ENCODE results near the gene DOCK10.

Gene DOCK10

DNA sequence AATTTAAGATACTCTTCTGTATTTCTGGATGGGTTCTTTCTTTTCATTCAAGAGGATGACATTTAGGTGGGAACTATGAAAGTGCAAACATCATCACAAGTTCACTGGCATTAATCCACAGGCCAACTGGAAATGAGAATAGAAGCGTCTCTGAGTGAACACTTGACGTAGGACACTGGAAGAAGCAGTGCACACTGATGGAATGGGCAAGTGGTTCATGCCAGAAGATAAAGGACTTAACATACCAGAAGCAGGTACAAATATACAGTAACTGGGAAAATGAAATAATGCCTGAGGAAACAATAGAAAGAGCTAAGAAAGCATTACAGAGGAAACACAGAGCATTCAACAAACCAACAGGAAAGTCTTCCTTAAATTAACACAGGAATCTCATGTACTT lies 205.2 kb downstream of the DOCK10 start:
- no peak for DNase-seq (ENCODE audit: low read depth in 3 of 3)

DNA sequence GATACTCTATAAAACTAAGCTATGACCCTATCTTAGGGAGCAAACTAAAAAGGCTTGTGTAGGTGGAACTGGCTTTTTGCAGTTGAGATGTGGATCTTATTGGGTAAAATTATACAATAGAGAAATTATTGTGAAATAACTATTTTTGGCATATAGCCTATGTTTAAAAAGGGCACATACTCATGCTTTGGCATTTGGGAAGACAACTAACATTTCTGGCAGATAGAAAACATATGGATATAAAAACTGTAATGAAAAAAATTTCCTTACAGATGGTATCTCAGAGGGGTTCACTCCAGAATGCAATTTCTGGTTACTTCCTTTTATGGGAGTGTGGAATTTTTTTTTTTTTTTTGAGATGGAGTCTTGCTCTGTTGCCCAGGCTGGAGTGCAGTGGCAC lies 206.0 kb downstream of the DOCK10 start:
- no peak for DNase-seq (ENCODE audit: low read depth in 3 of 3)

DNA sequence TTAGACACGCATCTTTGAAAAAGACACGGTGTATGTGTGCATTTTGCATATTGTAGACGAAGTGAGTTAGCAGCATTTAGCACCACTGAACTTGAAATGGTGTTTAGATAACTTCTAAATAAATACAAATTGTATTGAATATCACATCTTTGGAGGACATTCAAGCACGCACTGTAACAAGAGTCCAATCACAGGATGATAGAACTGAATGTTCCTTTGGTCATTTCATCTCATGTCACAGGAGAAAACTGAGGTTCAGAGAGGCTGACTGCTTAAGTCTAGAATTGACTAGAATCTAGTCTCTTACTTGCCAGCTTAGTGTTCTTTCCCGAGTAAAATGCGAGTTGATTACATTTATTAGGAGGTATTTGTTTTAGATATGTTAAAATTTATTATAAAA lies 206.9 kb downstream of the DOCK10 start:
- DNase-seq (ENCODE audit: low read depth in 3 of 3), result no peak

DNA sequence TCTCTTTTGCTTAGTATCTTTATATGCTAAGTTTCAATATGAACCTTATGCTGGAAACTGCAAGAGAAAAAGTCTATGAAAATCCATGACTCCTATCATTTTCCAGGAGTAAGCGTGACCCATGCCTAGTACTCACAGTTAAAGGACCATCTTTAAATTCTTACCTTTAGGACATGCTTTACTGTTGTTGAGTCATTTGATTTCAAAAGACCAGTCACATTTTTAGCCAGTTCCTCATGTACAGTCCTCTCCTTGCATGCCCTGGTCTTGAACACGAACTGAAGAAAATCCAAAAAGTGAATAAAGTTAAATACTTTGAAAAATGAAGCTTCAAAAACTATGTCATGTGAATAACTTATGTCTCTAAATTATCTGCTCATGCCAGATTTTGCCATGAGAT lies 208.3 kb downstream of the DOCK10 start:
- DNase-seq (ENCODE audit: low read depth in 3 of 3), result no peak

DNA sequence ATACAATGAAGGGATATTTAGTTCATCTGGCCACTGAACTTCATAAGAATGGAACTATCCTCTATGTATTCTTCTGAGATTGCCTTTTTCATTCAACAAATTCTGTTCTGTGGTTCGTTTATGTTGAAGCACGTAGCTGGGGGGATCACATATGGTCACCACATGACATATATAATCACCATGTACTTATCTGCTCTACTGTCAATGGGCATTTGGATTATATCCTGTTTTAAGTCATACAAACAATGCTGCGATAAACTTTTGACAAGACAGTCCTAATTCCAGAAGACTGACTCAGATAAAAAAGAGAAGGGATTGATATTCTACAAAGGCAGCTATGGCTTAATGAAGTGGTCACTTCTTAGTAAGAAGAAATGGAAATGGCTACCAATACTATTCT lies 210.1 kb downstream of the DOCK10 start:
- DNase-seq (ENCODE audit: low read depth in 3 of 3), result no peak

DNA sequence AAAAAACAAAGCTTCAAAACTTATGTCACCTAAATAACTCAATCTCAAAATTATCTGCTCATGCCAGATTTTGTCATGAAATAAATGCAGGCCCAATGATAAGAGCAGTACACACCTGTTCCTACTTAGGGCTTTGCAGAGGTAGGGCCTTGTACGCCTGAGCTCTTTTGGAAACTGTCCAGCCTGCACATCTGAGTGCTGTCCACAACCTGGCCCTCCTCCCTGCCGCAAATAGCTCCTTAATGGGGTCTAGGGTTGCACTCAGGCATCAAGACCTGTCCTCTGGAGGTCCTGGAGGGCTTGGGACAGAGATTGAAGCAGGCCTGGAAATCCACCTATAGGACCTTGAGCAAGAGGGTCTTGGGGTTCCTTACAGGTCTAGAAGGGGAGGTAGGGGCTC lies 210.7 kb downstream of the DOCK10 start:
- no peak for DNase-seq (ENCODE audit: low read depth in 3 of 3)

DNA sequence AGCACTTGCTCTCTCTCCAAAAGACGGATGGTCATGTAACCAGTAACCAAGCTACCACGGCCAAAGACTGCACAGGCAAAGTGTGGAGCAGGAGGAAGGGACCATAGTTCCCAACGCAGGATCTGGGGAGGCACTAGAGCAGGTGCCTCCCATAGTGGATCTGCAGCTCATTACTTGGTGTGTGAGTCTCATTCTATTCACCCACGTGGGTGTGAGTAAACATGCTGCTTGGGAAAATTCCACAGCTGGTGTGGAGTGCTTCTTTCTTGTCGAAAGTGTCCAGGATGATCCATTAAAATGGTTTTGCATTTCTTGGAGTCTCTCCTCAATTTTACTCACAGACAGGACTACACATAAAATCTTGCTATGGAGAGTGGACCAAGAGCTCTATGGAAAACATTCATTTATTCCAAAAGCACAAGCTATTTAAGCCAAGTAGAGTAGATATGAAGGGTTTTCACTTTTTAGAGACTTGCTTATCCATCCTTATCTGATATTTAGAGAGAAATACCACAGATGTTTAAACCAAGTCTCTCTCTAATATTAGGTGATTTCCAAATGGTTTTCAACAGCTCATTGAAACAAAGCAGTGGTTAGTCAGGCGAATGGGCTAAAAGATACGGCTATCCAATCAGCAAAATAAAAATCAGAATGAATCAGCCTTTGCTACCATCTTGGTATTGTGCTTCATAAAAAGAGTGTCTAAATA lies 221.8 kb downstream of the DOCK10 start:
- no peak for DNase-seq (ENCODE audit: low read depth in 3 of 3)

DNA sequence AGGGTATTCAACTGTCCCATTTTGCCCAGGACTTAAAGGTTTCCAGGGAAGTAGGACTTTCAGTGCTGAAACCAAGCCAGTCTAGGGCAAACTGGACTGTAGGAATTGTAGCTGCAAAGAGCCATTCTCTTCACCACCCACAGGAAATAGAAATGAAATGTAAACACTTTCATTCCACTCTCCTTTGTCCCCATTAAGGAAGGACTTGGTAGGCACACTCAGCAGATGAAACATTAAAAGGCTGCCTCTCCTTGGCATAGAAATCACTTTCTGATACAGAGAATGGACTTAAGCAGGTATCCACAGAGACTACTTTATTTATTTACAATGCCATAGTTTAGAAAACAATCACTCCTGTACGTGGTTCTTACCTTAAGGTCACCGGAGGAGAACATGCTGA lies 223.2 kb downstream of the DOCK10 start:
- DNase-seq (ENCODE audit: low read depth in 3 of 3), result no peak

DNA sequence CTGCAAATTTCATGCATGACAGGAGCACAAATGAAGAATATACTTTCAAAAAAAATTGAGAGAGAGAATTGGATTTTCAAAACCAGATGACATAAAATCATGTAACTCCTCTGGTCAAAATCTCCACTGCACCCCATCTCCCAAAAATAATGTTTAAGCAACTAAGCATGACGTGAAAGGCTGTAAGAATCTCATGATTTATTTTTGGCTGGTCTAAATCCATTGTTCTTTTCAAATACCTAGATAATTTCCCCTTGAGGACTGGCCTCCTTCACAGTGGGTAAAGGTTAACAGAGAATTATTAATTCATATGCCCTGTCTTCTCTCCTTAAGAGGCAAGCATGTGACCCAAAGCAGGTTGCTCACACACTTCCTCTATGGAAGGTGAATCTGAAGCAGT lies 224.6 kb downstream of the DOCK10 start:
- DNase-seq (ENCODE audit: low read depth in 3 of 3), result no peak

DNA sequence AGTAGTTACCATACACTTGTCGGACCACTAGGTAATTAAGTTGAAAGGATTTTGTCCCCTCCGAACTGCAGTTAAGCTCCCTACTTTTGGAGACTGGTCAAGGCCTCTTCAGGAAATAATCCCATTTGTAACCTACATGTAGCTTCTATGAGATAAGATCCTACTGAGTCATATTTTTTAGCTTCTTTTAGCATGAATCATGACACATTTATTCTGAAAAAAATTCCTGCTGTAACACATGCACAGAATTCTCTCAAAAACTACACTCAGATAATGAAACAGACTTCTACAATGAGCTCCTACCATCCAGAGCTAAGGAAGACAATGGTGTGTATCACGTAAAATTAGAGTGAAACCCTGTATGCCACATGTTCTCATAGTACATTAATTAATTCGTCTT lies 225.5 kb downstream of the DOCK10 start:
- DNase-seq (ENCODE audit: low read depth in 3 of 3), result no peak

DNA sequence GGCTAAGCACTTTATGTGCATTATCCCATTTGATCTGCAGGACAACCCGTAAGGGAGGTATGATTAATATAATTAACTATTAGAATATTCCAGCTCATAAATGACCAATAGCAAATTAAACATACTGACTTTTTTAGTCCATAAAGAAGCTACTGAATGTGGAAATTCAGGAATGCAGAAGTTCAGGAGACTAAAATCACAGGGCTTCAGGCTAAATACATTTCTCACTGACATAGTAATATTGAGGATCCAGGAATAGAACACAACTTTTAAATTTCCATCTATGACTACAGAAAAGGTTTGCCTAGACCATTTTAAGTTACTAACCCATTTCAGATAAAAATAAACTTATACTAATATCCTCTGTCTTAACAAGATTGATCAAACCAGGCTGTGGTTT lies 228.7 kb downstream of the DOCK10 start:
- no peak for DNase-seq (ENCODE audit: low read depth in 3 of 3)

DNA sequence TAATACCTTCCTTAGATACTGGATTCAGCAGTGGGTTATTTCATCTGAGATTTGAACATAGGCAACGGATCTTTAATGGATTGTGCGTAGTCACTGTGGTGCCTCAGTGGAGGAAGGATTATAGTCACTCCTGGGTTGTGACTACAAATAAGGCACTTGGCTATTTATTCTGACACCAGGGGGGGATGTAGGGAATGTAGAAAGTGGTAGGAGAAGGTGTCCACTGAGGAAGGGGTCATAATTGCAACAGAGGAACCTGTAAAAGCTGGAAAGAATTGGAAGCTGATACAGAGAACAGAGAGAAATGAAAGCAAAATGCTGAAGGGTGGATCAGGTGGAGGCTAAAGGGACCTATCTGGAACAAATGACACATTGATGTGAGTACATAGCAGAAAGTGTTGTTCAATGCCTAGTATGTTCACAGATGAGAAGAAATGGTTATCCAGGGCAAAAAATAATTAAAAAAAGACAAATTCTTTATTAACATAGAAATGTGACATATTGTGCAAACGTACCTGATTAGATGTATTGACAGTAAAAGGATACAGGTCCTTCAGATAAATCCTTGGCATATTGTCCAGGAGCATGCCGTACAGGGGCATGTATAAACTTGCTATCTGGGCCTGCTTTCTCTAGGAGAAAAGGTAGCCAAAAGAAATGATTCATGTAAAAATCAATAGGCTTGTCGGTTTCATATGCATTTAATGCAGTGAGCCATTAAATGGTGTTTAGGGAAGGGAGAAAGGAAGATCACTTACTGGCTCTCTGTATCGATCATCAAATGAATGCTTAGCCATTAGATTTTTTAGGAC lies 234.9 kb downstream of the DOCK10 start:
- no peak for DNase-seq (ENCODE audit: low read depth in 3 of 3)

DNA sequence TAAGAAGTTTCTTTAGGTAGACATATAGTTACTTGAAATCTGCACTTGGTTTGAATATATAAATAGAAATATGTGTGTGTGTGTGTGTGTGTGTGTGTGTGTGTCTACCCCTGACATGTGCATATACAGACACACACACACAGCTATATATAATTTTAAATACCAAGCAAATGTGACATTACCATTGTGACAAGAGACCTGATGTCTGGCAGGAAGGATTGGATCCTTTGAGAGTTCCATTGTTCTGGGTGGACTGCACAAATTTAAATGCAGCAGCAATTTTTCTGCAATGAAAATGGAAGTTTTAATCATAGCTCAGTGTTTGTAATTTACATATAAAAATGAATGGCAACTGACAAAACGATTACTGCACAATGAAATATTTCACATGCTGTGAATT lies 238.3 kb downstream of the DOCK10 start:
- no peak for DNase-seq (ENCODE audit: low read depth in 3 of 3)

DNA sequence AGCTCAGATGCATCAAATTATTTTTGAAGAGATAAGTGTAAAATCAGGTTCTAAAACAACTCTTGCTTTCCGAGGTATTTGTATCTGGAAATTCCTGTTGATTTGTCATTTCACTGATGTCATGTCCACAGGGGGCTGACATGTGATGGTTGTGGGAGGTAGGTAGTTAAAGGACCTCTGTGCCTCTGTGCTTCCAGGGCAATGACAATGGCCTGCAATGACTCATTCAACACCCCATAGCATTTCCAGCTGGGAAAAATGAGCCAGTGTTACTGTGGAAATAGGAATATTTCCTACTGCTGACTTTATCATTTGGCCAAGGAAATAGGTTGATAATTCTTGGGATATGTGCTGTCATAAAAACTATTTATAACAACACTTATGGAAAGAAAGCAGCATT lies 239.9 kb downstream of the DOCK10 start:
- no peak for DNase-seq (ENCODE audit: low read depth in 3 of 3)

DNA sequence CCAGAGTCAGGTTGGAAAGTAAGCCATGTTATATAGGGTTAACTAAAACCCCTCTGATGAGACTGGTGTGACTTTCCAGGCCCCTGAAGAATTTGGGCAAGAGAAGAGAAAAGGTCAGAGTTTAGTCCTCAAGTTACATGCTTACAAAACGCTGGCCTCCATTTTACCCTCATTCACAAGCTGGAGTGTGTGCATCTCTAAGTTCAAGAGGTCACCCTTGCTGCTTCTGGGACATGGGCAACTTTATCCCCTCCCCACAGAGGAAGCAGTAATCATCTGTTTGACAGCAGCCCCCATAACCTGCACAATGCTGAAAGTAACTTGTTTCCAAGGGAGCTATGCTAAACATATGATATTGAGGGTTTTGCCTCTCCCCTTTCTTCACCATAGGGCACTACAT lies 240.9 kb downstream of the DOCK10 start:
- DNase-seq (ENCODE audit: low read depth in 3 of 3), result no peak

DNA sequence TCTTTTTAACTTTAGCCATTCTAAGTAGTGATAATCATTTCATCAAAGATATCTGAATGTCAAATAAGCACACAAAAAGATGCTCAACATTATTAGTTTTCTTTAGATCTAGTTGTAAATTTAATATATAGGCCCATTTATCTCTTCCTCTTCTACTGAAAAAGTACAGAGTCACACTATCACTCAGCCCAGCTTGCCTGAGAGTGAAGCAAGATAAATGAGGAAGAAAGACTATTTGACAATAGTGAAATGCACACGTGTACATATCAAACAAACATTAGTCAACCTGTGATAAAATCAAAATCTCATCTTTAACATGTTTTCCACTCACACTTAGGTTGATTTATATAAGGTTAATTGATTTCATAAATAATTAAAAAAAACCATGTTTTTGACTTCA lies 242.6 kb downstream of the DOCK10 start:
- DNase-seq (ENCODE audit: low read depth in 3 of 3), result no peak

DNA sequence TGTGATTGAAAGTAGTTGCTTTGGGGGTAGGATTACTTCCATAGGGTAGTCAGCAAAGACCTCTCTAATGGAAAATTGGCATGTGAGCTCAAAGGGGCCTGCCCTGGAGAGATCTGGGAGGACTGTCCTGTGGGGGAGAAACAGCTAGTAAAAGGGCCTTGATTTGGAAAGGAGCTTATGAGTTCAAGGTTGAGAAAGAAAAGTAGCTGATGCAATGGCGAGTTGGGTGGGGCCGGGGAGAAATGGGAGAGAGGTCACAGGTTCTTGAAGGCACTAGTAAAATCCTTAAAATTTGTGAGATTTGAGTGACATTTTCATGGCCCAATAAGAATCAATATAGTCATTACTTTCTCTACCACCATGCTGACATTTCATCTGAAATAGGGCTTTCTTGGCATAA lies 244.1 kb downstream of the DOCK10 start:
- no peak for DNase-seq (ENCODE audit: low read depth in 3 of 3)

DNA sequence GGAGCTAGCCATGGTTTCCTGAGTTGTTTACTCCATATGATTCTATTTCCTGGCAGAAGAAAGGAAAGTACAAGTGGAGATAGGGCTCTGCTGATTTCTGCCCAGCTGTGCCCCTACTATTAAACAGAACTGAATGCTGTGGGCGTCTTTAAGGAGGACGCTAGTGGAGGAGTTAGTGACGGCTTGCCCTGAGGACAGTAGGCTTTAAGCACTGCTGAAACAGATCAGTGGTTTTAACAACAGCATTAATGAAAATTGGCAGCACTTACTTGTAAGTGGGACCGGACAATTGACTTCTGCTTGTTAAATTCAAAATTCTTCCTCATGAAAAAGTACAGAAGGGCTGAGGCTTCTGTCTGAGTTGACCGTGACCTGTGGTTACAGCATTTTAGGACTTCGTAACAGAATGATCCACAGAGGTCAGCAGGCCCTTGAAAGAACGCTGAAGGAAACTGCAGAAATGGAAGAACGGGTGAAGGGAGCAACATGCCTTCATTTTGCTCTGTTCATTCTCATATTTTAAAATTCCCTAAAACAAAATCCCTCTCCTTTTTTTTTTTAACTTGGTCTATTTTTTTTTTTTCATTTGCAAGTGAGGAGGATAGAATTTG lies 245.5 kb downstream of the DOCK10 start:
- no peak for DNase-seq (ENCODE audit: low read depth in 3 of 3)

DNA sequence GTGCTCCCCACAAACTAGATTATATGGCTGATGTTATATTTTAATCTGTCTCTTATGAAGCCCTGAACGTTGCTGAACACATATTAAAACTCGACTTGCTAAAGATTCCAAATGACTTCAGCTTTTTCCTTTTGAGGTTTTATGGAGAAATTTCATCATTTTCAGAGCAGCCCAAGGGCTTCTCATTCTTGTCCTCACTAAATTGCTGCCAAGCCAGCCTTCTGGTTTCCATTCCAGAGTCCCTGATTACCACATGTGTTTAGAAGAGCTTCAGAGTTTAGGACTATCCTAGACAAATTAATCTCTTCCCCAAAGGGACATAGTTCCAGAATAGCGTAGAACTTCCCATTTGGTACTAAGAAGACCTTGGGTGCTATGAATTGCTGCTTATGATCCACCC lies 248.3 kb downstream of the DOCK10 start:
- no peak for DNase-seq (ENCODE audit: low read depth in 3 of 3)

DNA sequence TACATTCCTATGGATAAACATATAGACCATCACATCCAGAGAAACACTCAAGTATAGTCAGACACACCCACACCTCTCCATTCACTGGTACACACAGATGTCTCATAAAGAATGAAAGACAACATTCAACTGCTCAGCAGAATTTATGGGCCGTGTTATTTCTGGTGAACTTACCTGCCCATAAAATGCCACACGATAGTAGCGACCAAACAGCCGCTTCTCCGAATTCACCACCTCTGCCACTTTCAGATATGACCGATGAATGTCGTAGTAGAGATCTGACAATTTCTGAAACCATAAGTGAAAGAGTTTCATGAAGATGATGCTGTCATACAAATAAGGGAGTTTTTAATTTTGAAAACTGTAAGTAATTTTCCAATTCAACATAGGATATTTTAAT lies 255.4 kb downstream of the DOCK10 start:
- DNase-seq (ENCODE audit: low read depth in 3 of 3), result no peak

DNA sequence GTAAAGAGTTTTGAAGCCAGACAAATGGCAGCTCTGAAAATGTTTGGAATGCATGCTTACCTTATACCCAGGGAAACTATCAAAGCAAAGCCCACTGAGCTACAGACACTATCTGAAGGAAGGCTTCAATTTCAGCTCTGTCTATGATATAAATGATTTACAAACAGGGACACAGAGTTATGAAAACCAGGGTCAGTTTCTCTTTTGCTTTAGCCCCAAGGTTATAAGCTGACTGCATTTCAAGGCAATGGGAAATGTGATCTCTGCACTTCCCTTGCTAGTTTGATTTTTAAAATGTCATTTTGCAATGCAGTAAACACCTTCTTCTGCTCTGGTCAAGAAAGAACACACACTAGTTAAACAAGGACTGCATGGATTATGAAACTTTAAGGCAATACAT lies 260.9 kb downstream of the DOCK10 start:
- DNase-seq (ENCODE audit: low read depth in 3 of 3), result no peak

DNA sequence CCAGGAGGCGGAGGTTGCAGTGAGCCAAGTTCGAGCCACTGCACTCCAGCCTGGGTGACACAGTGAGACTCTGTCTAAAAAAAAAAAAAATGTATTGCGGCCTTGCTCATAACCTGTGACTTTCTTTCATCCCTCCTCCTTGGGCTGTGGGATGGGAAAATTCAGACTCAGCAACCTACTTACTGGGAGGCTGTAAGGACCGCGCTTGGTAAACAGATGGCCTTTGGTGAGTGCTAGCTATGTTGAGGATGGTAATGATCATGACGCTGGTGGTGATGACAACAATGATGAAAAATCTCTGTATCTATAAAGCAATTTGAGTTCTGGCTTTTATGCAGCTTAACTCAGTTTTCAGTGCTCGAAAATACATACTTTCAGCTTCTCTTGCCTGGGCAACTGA lies 261.4 kb downstream of the DOCK10 start:
- DNase-seq (ENCODE audit: low read depth in 3 of 3), result no peak

DNA sequence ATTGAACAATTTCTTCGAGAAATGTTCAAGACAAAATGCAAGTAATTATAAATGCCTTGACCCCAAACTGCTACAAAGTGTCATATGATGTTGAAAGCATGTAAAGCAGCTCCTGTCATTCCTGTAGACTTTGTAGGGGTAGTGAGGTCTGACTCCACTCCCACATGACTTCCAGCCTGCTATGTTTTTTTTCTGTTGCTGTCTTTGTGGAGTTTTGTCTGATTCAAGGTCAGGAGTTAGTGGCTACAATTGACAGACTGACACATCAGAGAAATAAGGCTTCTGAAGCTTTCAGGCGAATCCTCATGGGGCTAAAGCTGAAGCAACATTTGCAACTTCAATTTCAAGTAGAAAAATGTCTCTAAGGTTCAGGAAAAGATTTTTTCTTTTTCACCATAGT lies 262.2 kb downstream of the DOCK10 start:
- no peak for DNase-seq (ENCODE audit: low read depth in 3 of 3)
